Measurements from ENCODE around the gene LY9.

The LY9 gene

DNA sequence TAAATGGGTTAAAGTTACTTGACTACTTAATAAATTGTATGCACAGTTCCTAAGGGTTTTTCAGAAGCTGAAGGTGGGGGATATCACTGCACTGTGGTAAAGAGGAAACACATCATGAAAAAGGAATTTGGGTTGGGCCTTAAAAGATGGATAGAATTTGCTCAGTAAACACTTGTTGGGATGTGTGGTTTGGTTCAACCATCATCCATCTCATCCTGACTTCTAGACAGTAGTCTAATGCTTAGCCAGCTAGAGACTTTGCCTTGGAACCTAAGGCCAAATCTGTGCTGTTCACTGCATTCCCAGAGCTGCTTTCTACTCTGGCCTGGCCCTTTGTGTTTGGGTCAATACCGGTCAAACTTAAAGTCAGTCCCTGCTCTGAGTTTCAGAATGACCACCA lies 30.6 kb downstream of the LY9 start:
- TF ChIP-seq, protein P1, sequence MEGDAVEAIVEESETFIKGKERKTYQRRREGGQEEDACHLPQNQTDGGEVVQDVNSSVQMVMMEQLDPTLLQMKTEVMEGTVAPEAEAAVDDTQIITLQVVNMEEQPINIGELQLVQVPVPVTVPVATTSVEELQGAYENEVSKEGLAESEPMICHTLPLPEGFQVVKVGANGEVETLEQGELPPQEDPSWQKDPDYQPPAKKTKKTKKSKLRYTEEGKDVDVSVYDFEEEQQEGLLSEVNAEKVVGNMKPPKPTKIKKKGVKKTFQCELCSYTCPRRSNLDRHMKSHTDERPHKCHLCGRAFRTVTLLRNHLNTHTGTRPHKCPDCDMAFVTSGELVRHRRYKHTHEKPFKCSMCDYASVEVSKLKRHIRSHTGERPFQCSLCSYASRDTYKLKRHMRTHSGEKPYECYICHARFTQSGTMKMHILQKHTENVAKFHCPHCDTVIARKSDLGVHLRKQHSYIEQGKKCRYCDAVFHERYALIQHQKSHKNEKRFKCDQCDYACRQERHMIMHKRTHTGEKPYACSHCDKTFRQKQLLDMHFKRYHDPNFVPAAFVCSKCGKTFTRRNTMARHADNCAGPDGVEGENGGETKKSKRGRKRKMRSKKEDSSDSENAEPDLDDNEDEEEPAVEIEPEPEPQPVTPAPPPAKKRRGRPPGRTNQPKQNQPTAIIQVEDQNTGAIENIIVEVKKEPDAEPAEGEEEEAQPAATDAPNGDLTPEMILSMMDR (conservative IDR thresholded peaks at IDR 0.05; ENCODE audit: low read depth) = no peak
- ChIA-PET POLR2A (ENCODE audit: low non-redundant PET) (no interaction called here), CTCF (no interaction called here)
- peak; percentile 19 for DNase-seq (ENCODE audit: low spot score)
- no peak overlapping the region for H3K27ac ChIP-seq

DNA sequence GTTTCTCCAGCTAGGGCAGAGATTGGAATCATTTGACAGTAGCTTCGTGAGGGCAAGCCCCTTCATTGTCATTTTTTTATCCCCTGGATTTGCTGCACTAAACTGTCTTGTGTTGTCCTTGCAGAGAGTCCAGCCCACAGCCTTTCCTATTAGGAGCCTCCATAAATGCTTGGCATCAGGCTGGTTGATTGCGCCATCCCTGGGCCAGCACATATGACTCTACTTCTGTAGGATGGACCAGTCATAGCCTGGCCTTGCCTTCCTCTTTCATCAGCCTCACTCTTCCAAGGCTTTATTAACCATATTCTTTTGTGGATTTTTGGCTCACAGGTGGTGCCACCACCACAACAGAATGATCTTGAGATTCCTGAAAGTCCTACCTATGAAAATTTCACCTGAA lies 31.4 kb downstream of the LY9 start:
- no peak overlapping the region for H3K27ac ChIP-seq
- POLR2A ChIA-PET (ENCODE audit: low non-redundant PET) = no interaction called here
- CTCF ChIA-PET = interaction anchor here (0.6 to 0.7 kb wide), 2 partner anchors 47 to 163 kb away, joined by 3 to 7 read pairs; no protein-coding TSS in a partner anchor
- TF ChIP-seq, protein P1 (conservative IDR thresholded peaks at IDR 0.05; ENCODE audit: low read depth) = no peak
- DNase-seq (ENCODE audit: low spot score) = no peak

DNA sequence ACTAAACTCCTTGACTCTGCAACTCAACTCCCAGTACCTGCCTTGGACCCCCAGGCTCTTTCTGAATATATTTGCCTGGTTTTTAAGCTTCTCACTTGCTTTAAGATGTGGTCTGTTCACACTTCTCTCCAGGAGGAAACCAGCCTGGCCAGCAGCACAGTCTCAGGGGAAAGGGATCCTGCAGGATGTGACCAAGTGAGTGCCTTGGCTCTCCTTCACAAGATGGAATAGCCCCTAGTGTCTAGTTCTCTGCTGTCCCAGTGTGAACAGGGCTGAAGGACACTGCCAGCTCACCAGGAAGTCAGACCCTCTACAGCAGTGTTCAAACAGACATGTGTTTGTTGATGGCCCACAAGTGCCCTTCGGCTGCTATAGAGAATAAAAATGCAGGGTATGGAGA lies 33.8 kb downstream of the LY9 start:
- DNase-seq (ENCODE audit: low spot score) = no peak
- ChIA-PET POLR2A (ENCODE audit: low non-redundant PET) (no interaction called here), CTCF (interaction anchor here (0.5 to 1.4 kb wide), 2 partner anchors 103 to 149 kb away, joined by 4 to 7 read pairs; no protein-coding TSS in a partner anchor)
- TF ChIP-seq, protein P1 (conservative IDR thresholded peaks at IDR 0.05; ENCODE audit: low read depth) = no peak
- no peak overlapping the region for H3K27ac ChIP-seq

DNA sequence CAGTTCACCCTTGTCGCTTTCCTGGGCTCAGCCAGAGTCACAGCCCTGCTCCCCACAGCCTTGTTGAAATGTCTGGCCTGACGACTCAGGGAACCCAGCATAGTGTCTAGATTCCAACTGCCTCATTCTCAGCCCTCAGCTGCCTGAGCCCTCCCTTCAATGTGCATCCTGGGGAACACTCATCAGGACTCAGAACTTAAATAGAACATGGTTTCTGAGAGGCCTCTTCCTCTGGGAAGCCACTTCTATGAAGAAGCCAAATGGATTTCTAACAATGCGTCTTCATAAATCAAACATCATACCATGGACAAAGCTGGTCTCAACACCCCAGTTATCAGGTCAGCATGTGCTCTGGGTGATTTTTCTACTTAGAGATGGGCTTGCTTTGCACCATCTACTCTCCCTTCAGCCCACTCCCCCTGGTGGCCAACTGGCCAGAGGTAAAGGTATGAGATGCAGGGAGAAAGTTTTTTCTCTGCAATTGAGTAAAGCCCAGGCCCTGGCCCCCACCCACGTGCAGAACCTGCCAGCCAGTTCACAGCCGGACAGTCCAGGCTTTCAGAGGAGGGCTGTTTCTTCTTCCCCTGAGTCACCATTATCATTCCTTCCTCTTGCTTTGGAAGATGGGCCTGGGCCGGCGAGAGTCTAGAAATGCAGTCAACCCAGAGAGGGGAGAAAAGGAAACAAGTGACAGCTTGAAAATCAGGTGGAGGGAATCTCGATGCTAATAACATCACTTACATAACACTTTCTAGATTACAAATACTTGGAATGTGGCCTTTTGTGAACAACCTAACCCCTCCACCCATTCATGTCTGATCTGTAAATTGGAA lies 34.6 kb downstream of the LY9 start:
- peak; percentile 49 for DNase-seq (ENCODE audit: low spot score)
- no peak overlapping the region for H3K27ac ChIP-seq
- CTCF ChIA-PET = interaction anchor here (0.5 to 1.5 kb wide), 7 partner anchors 91 to 443 kb away, joined by 3 to 7 read pairs (median 4); no protein-coding TSS in a partner anchor
- POLR2A ChIA-PET (ENCODE audit: low non-redundant PET) = interaction anchor here (0.5 kb wide), 1 partner anchor 106 kb away, joined by 3 read pairs; no protein-coding TSS in a partner anchor
- TF ChIP-seq, protein P1 (conservative IDR thresholded peaks at IDR 0.05; ENCODE audit: low read depth) = peak; percentile 27; the same call in 1 of the 2 replicates

DNA sequence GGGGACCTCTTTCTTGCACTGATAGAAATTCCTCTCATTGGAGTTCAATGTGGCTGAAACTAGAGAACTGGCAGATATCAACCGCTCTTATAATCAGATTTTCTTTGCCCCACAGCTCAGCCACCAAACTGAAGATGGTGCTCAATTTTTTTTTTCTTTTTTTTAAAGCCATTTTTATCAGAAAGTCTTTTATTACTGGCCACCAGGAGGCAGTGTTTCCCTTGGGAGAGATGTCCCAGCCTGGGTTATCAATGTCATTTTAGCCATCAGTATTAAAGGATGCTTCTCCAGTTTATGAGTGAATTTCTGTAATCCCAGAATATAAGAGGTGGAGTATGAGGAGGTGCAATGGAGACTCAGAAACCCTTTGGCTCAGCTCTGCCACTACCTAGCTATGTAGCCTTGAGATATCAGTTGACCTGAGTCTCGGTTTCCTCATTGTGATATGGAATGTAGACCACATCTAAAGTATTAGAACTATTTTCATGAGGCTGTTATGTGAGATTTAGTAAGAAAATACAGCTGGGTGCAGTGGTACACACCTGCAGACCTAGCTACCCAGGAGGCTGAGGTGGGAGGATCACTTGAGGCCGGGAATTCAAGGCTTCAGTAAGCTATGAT lies 39.1 kb downstream of the LY9 start:
- no peak overlapping the region for H3K27ac ChIP-seq
- ChIA-PET POLR2A (ENCODE audit: low non-redundant PET) (no interaction called here), CTCF (interaction anchor here (0.6 to 1.4 kb wide), 17 partner anchors 9 to 421 kb away, joined by 3 to 10 read pairs (median 4); no protein-coding TSS in a partner anchor)
- TF ChIP-seq, protein P1 (conservative IDR thresholded peaks at IDR 0.05; ENCODE audit: low read depth) = peak; percentile 62
- DNase-seq (ENCODE audit: low spot score) = peak; percentile 23

DNA sequence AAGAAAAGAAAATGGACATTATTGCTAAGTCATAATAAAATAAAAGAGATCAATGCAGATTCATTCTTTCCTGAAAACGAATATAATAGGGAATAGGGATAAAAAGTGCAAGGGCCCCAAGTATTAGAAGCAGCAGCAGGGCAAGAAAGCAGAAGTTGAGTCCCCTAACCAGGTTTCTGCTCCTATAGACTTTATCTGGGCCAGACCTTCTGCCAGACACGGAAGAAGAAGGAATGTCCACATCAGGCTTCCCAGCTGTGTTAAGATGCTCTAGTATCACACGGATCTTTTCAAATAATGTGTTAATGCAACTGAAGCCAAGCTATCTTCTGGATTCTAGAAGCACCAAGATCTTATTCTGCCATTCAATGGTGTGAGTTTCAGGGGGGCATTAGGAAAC lies 39.8 kb downstream of the LY9 start:
- CTCF ChIA-PET = interaction anchor here (1.3 to 1.4 kb wide), 2 partner anchors 8 to 38 kb away, joined by 5 to 10 read pairs; no protein-coding TSS in a partner anchor
- DNase-seq (ENCODE audit: low spot score) = no peak
- H3K27ac ChIP-seq = no peak overlapping the region
- POLR2A ChIA-PET (ENCODE audit: low non-redundant PET) = no interaction called here
- TF ChIP-seq, protein P1 (conservative IDR thresholded peaks at IDR 0.05; ENCODE audit: low read depth) = no peak
